Measurements from ENCODE around the gene CNOT3. TPM values are rescaled to one million over a fixed set of nuclear protein-coding genes. Genes with fewer than 3 reads are reported as not detected.

The CNOT3 gene
- total and polyA plus RNA-seq, 4 donors = 23.5 to 40.4 (median 28.8) TPM

- no peak for TF ChIP-seq CTCF (IDR thresholded peaks at IDR 0.05; ENCODE audit: control extremely low read depth, extremely low read depth)
- Histone ChIP-seq H3K4me1 (ENCODE audit: control insufficient read depth in 5 of 5, insufficient read depth in 5 of 5, low read length in 5 of 5) (no peaks in the 10 kb centered on the region), H3K9ac (ENCODE audit: insufficient read depth in 1 of 2, low read length in 2 of 2) (no peak overlapping the region), H3K9me3 (ENCODE audit: control insufficient read depth in 4 of 4, insufficient read depth in 3 of 4, low read length in 3 of 4) (no peaks in the 10 kb centered on the region), H3K27ac (ENCODE audit: low read depth in 1 of 2, low read length in 1 of 2) (no peak overlapping the region), H3K27me3 (ENCODE audit: control insufficient read depth in 3 of 3, insufficient read depth in 3 of 3, low read length in 2 of 3) (no peaks in the 10 kb centered on the region), H3K36me3 (ENCODE audit: control insufficient read depth in 4 of 4, insufficient read depth in 4 of 4, low read length in 4 of 4) (peaks cover 12 to 92% (median 37%) of the 10 kb centered on the region in 4 donors), H3K4me3 (no peak overlapping the region)
- 88 to 91% methylated on average over 23 of the region's 23 CpGs for WGBS, 2 donors
- no peak for ATAC-seq (ENCODE audit: insufficient read depth, low FRiP score)
- DNase-seq = no peak
Measured at GRCh38 chr19:54151362-54152035, 13.9 kb downstream of the CNOT3 start.

DNA sequence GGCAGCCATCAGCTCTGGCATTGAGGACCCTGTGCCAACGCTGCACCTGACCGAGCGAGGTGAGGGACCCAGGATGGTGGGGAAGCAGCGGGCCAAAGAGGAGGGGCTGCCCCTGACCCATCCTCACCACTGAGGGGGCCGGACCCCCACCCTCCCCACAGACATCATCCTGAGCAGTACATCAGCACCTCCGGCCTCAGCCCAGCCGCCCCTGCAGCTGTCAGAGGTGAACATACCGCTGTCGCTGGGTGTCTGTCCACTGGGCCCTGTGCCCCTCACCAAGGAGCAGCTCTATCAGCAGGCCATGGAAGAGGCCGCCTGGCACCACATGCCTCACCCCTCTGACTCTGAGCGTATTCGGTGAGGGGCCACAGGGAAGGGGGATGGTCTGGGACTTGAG is 14.7 kb downstream of the CNOT3 start:
- Histone ChIP-seq H3K9me3 (ENCODE audit: control insufficient read depth in 4 of 4, insufficient read depth in 3 of 4, low read length in 3 of 4) (no peaks in the 10 kb centered on the region), H3K27ac (ENCODE audit: low read depth in 1 of 2, low read length in 1 of 2) (no peak overlapping the region), H3K9ac (ENCODE audit: insufficient read depth in 1 of 2, low read length in 2 of 2) (no peak overlapping the region), H3K36me3 (ENCODE audit: control insufficient read depth in 4 of 4, insufficient read depth in 4 of 4, low read length in 4 of 4) (peaks cover 14 to 92% (median 33%) of the 10 kb centered on the region in 4 donors), H3K27me3 (ENCODE audit: control insufficient read depth in 3 of 3, insufficient read depth in 3 of 3, low read length in 2 of 3) (no peaks in the 10 kb centered on the region), H3K4me1 (ENCODE audit: control insufficient read depth in 5 of 5, insufficient read depth in 5 of 5, low read length in 5 of 5) (no peaks in the 10 kb centered on the region), H3K4me3 (no peak overlapping the region)
- no peak for DNase-seq
- 93 to 94% methylated on average over 12 of the region's 12 CpGs for WGBS, 2 donors
- no peak for TF ChIP-seq CTCF (IDR thresholded peaks at IDR 0.05; ENCODE audit: control extremely low read depth, extremely low read depth)
- no peak for ATAC-seq (ENCODE audit: insufficient read depth, low FRiP score)

DNA sequence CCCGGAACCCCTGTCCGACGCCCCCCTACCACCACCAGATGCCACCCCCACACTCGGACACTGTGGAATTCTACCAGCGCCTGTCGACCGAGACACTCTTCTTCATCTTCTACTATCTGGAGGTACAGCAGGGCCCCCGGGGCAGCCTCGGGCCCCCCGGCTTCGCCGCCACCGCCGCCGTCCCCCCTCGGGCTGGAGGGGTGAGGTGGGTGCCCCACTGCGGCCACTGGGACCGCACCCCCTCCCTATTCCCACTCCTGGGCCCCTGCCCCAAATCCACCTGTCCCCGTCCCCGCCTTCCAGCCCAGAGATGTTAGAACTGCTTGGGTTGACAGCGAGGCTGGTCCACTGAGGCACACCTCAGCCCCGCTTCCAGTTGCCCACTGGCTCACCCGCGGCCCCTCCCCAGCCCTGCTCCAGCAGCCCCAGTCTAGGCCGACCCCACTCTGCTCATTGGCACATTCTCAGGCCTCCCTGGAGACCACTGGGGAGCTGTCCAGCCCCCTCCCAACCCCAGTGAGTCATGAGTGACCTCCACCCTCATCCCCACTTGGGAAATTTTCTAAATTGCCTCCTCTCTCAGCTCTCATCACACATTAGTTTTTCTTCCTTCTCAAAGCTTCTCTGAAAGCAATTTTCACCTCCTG is 15.4 kb downstream of the CNOT3 start:
- no peak overlapping the region for H3K27ac ChIP-seq (ENCODE audit: low read depth in 1 of 2, low read length in 1 of 2)
- H3K36me3 ChIP-seq (ENCODE audit: control insufficient read depth in 4 of 4, insufficient read depth in 4 of 4, low read length in 4 of 4) = peaks cover 14 to 86% (median 29%) of the 10 kb centered on the region in 4 donors
- DNase-seq (no peak), ATAC-seq (ENCODE audit: insufficient read depth, low FRiP score) (no peak)
- TF ChIP-seq CTCF (IDR thresholded peaks at IDR 0.05; ENCODE audit: control extremely low read depth, extremely low read depth) = no peak
- 95% methylated on average over 25 of the region's 25 CpGs for WGBS, 2 donors
- H3K4me3 ChIP-seq = no peak overlapping the region
- no peaks in the 10 kb centered on the region for H3K27me3 ChIP-seq (ENCODE audit: control insufficient read depth in 3 of 3, insufficient read depth in 3 of 3, low read length in 2 of 3)
- no peaks in the 10 kb centered on the region for H3K4me1 ChIP-seq (ENCODE audit: control insufficient read depth in 5 of 5, insufficient read depth in 5 of 5, low read length in 5 of 5)
- H3K9ac ChIP-seq (ENCODE audit: insufficient read depth in 1 of 2, low read length in 2 of 2) = no peak overlapping the region
- H3K9me3 ChIP-seq (ENCODE audit: control insufficient read depth in 4 of 4, insufficient read depth in 3 of 4, low read length in 3 of 4) = no peaks in the 10 kb centered on the region
